Retinal pigment epithelial cell (primary cell): Measurements from ENCODE around the gene PDE5A.
A peak's percentile ranks its signal among the peaks of the same experiment; 100 is the strongest.

Experiments
- DNase-seq: peaks from one replicate; pipeline ENCODE4 v3.0.0-alpha.2; 2010; ENCODE audit warnings: low read depth
- H3K4me3 ChIP-seq: 2 replicates; pipeline ENCODE4 v1.5.1; 2011; ENCODE audit warnings: mild to moderate bottlenecking, low read length, control low read depth, moderate library complexity
- CTCF ChIP-seq: conservative IDR thresholded peaks from 2 replicates; pipeline ENCODE4 v1.5.1; 2011; ENCODE audit warnings: low read depth, low read length, control low read depth, inconsistent platforms

Gene PDE5A

GRCh38 chr4:119525005-119525749 is 103.4 kb downstream of the PDE5A start:
- no peak for TF ChIP-seq CTCF
- H3K4me3 ChIP-seq = no peak overlapping the region
- peak; percentile 12 for DNase-seq

DNA sequence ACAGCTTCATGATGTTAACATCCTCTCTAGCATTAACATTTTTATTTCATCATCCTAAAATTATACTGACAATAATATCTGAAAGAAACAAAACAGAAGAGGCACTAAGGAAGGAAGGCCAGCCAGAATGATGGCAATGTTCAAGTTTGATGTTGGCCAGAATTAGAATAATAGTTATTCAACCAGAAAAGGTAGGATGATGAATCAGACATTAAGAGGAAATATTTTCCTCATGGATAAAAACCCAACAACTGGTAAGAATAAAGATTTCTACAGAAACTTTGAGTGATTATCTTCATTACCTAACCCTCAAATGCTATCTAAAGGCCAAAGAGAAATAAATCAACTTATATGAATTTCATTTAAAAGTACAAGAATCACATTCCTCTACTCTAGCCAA is 105.2 kb downstream of the PDE5A start:
- no peak for TF ChIP-seq CTCF
- no peak for DNase-seq
- no peak overlapping the region for H3K4me3 ChIP-seq

- DNase-seq = no peak
- no peak overlapping the region for H3K4me3 ChIP-seq
- TF ChIP-seq CTCF = no peak
Observed at GRCh38 chr4:119521268-119521667, 107.3 kb downstream of the PDE5A start.

- TF ChIP-seq CTCF = no peak
- H3K4me3 ChIP-seq = no peak overlapping the region
- DNase-seq = no peak
Observed at GRCh38 chr4:119518915-119519410, 109.6 kb downstream of the PDE5A start.

DNA sequence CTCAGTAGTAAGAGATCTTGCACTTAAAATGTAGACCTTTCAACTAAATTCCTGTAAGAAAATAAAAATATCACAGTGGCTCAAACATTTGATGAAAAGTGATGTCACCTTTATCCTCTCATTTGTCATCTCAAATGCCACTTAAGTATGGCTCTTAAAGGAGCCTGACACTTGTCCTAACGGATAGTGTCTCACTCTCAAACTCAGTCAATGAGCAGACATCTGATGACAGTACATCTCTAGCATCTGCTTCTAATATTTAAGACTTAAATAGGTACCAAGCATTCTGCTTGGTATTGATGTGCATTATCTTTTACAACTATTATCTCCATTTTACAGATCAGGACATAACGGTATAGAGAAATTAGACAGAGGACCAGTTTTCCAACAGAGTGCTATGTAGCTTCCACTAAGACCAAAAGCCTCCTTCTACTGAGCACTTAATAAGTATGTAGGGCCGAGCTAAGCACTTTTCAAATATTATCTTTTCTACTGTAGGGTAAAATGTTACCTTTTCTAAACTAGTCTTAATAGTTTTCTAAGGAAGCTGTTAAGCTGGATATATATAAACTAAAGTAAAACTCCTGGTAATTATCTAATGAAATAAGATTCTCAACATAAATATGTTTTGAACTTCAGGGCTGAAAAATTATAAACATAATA is 110.2 kb downstream of the PDE5A start:
- no peak for TF ChIP-seq CTCF
- DNase-seq = no peak

GRCh38 chr4:119517361-119518229 is 111.0 kb downstream of the PDE5A start:
- no peak for DNase-seq
- no peak overlapping the region for H3K4me3 ChIP-seq
- TF ChIP-seq CTCF = no peak

More for the DNA sequence above, 110.2 kb downstream of the PDE5A start:
- no peak overlapping the region for H3K4me3 ChIP-seq
